Activated CD8-positive, alpha-beta memory T cell treated with anti-CD3 and anti-CD28 coated beads, Interleukin-2, amount 50 U/mL, for 1 hour (primary cell): ENCODE data around the gene NMUR1.

Source experiments
- DNase-seq: peaks from one replicate; pipeline ENCODE4 v3.0.0-alpha.2; 2020; ENCODE audit errors: extremely low read depth

NMUR1 gene

GRCh38 chr2:231552752-231553151 lies 22.5 kb upstream of the NMUR1 start:
- no peak for DNase-seq

GRCh38 chr2:231549446-231550239 lies 19.4 kb upstream of the NMUR1 start:
- DNase-seq: no peak

DNA sequence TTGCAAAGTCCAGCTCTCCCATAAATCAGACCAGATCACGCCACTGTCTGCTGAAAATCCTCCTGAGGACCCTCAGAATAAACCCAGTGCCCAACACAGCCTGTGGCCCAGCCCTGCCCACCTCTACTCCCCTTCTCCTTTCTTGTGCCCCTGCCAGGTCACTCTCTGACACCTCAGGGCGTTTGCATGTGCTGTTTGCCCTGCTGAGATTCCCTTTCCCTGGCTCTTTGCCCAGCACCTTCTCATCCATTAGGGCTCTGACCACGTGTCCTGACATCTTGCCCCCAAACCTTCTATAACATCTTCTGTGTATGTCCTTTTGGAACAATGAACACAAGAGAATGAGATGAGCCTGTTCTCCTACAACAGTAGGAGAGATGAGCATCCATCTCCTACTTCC lies 18.5 kb upstream of the NMUR1 start:
- DNase-seq: no peak

- DNase-seq: no peak
Measured at GRCh38 chr2:231547315-231548110, 17.3 kb upstream of the NMUR1 start.

DNA sequence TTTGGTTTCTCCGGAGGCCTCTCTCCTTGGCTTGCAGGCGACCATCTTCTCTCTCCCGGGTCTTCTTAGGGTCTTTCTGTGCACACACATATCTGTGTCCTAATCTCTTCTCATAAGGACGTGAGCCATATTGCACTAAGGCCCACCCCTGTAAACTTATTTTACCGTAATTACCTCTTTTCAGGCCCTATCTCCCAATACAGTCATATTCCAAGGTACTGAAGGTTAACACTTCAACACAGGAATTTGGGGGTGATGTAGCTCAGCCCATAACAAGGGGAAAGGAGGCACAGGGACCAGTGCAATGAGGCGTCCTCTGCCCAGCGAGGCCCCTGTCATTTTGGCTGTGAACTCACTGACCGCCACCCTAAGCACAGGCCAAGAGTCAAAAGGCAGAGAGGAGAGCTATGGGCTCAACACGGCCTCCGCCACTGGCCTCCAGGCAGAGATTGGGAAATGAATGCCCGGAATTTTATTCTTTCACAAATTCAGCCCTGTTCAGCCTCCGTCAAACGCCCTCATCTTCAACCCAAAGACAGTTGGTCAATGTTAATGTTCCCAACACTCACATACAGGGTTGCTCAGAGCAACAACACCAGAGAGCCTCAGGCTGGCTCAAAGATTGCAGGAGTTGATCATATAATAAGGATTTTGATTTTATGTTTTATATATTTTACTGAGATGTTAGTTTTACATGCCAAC lies 15.9 kb upstream of the NMUR1 start:
- DNase-seq: no peak

GRCh38 chr2:231545105-231545902 lies 15.1 kb upstream of the NMUR1 start:
- DNase-seq: no peak

DNA sequence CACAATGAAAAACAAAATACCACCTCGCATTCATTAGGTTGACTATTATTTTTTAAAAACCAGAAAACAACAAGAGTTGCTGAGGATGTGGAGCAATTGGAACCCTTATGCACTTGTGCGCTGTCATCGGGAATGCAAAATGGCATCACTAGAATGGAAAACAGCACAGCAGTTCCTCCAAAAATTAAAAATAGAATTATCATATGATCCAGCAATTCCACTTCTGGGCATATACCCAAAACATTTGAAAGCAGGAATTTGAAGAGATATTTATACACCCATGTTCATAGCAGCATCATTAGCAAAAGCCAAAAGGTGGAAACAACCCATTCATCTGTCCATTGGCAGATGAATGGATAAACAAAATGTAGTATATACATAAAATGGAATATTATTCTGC lies 11.9 kb upstream of the NMUR1 start:
- DNase-seq: no peak

DNA sequence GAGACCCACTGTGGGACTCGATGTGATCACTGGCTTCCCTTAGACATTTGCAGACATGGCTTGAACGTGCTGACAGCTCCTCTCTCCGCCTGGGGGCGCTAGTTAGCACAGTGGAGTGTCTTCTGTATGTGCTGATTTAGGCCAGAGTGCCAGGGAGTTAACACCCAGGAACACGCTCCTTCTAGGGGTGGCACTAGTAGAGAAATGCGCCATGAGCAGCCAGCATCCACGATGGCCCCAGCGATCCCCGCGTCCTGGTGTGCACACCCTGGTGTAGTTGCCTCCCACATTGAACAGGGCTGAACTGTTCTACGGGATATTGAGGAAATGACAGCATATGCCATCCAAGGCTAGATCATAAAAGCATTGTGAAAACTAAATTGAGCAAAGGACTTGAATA lies 11.4 kb upstream of the NMUR1 start:
- DNase-seq: no peak

DNA sequence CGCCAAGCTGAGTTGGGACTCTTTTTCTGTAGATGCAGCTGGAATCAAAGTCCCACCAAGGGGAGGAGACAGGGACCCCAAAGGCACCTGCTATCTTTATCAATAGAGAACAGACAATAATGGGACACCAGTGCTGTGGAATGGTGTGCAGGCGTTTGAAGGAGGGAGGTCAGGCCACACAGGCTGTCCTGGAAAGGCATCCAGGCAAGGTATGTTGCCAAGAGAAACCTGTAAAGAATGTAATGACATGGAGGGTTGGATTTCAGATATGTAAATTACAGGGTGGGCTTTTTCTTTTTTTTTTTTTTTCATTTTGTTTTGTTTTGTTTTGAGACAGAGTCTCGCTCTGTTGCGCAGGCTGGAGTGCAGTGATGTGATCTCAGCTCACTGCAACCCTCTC lies 9.7 kb upstream of the NMUR1 start:
- no peak for DNase-seq

DNA sequence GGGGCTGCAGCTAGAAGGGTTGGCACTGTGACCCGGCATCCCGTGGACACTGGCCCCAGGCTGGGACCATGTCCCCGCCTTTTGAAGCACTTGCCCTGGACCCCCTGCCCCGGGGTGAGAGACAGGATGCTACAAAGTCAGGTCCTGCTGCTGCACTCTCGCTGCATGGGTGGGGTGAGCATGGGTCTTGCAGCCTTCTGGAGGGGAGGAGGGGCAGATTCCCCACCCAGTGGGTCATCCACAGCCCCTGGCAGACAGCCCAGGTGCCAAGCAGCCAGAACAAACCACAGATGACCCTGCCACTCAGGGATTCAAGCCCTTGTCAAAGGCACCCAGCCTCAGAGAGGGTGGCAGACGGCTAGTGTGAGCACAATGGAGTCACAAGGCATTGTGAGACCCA lies 5.7 kb upstream of the NMUR1 start:
- DNase-seq: no peak

DNA sequence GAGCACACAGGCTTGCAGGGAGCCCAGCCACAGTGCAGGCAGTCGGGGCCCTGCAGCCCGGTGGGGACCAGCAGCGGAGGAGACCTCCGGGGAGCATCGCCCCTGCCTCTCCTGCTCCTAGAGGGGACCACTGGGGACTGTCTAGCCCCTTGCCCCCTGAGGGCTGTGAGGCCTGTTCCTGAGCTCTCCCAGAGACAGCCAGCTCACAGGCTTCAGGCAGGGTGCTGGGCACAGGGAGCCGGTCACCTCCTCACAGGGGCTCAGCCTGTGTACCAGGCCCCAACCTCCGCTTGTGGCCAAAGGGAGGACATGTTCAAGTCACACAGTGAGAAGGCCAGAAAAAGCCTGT lies 3.5 kb upstream of the NMUR1 start:
- no peak for DNase-seq

- DNase-seq: no peak
Measured at GRCh38 chr2:231533086-231533776, 3.0 kb upstream of the NMUR1 start.

- no peak for DNase-seq
Measured at GRCh38 chr2:231532756-231533035, 2.5 kb upstream of the NMUR1 start.

DNA sequence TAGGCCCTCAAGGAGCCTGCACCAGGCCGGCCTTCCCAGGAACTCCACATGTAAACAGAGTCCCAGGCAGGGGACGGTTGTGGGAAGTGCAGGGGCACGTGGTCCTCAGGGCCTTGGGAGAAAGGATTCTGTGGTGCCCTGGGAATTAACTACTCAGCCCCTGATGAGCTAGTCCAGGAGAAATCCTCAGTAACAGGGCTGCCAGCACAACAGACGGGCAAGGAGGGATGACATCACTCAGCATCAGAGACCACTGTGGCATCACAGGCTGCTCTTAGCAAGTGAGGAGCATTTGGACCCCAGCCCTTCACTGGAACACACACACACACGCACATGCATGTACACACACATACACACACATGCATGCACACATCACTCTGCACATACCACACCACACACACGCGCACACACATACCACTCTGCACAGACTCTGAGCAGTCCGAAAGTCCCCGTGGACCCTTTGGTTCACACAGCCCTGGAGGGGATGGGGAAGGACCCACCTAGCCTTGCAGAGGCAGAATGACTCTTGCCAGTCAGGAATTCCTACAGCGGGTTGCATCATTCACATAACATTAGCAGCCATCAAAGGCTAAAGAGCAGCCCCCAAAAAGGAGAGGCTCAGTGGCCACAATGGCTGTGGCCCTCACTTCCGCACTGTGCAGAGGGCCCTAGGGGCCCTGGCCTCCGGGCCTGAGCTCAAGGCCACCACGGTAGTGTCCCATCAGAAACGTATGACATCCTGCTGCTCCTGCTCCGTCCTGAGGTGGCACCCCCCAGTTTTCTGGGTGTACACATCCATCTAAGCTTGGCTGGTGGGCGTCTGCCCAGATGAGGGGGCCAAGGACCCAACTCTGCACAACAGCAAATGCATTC lies 1.9 kb upstream of the NMUR1 start:
- no peak for DNase-seq

GRCh38 chr2:231531466-231531865 lies 1.2 kb upstream of the NMUR1 start:
- DNase-seq: no peak

DNA sequence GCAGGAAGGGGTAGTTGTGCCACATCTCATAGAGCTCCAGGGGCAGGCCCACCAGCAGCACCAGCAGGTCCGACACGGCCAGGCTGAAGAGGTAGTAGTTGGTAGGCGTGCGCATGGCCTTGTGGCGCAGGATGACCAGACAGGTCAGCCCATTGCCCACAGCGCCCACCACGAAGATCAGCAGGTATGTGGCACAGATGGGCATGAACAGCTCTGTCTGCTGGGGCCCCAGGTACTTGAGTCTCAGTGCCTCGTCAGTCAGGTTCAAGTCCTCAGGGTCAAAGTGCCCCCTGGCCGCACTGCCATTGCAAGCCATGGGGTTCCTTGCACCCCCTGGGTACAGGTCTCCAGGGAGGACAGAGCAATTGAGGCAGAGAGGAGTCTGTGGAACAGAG lies 1.6 kb downstream of the NMUR1 start:
- no peak for DNase-seq

GRCh38 chr2:231527955-231528635 lies 2.1 kb downstream of the NMUR1 start:
- no peak for DNase-seq

GRCh38 chr2:231527091-231527395 lies 3.2 kb downstream of the NMUR1 start:
- DNase-seq: no peak

DNA sequence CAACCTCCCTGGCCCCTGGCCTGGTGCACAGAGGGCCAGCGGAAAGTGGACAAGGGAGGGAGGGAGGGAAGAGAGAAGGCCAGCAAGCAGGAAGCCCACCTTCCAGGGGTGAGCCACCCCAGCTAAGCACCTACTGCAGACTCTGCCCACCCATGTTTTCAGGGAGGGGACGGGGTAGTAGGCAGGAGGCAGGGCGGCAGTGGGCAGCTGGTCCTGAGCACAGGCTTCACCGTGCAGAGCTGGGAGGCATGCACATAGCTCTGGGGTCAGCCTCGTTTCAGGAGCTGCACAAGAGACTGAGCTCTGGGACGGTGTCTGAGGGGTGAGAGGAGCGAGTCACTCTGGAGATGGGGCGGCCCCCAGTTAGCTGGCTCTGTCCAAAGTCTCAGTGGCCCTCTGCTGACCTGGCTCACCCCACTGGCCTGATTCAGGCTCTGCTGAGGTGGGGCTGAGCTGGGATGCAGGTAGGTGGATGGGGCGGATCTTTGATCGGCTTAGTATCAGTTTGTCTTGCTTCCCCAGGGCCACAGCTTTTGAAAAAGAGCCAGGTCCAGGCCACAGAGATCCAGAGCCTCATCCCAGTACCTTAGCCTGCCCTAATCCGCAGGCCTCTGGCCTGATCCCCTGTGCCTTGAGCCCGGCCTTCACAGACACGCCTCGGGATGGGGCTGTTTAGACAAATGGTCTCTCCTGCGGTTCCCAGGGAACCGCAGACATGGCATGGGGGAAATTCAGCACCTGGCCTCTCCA lies 3.7 kb downstream of the NMUR1 start:
- no peak for DNase-seq
